SK-N-SH treated with all-trans-retinoic acid at 6 μM for 48 hours (cell line): ENCODE results near the gene HAUS6.

ENCODE experiments used
- ISL1 ChIP-seq: fragments of 250-450 bp; sonication (Bioruptor Pico); IDR thresholded peaks from 2 replicates; pipeline ENCODE4 v2.1.2; 2022; ENCODE audit warnings: mild to moderate bottlenecking, moderate library complexity
- PATZ1 ChIP-seq: fragments of 250-450 bp; sonication (Bioruptor Pico); IDR thresholded peaks from 2 replicates; pipeline ENCODE4 v1.8.0; 2020; ENCODE audit warnings: mild to moderate bottlenecking, moderate library complexity, borderline replicate concordance
- PPARA ChIP-seq: fragments of 250-450 bp; sonication (Bioruptor Pico); IDR thresholded peaks from 2 replicates; pipeline ENCODE4 v1.5.0; 2020; ENCODE audit warnings: mild to moderate bottlenecking, borderline replicate concordance

- TF ChIP-seq PATZ1 (no peak), PPARA (CRISPR knock-in tag) (no peak), ISL1 (CRISPR knock-in tag) (no peak)
Observed at GRCh38 chr9:19113964-19114679, 11.4 kb upstream of the HAUS6 start.
